OCI-LY3 (cell line): ENCODE data around the gene TAF4.

ENCODE experiments used
- CTCF ChIP-seq: fragments of 200-600, 300-600 bp; sonication (generic); IDR thresholded peaks from 2 replicates; pipeline ENCODE4 v1.5.1; 2014; ENCODE audit warnings: antibody characterized with exemption, low read length, low read depth
- EZH2phosphoT487 ChIP-seq: fragments of 200-600 bp; shearing (Covaris generic); IDR thresholded peaks from 2 replicates; pipeline ENCODE4 v1.6.1; 2018; ENCODE audit warnings: antibody characterized with exemption, mixed run types, low read depth

GRCh38 chr20:62097881-62098407 lies 32.3 kb upstream of the TAF4 start:
- no peak for TF ChIP-seq CTCF
- TF ChIP-seq EZH2phosphoT487 = no peak
